PC-3 (cell line): ENCODE data around the gene LEF1. TPM values are rescaled to one million over a fixed set of nuclear protein-coding genes. Genes with fewer than 3 reads are reported as not detected.

Experiments used
- ATAC-seq: fragments of 200-7000 bp; cut with Tn5 transposase; 2 replicates; pipeline ENCODE4 v1.9.1; 2020; ENCODE audit warnings: mild to moderate bottlenecking, moderate library complexity
- BruUV-seq: library from RNA; stranded (reverse); fragments of 400-500 nt; replicated peaks from 2 replicates; lab custom pipeline; 2021; lab: Mats Ljungman, UMichigan
- CTCF ChIA-PET: fragments of 300-600 bp; sonication (Branson Sonifier 250); formaldehyde crosslinking; loops from one replicate; lab custom pipeline; 2022; ENCODE audit warnings: antibody characterized with exemption; lab: Charles Lee
- POLR2A ChIA-PET: fragments of 300-600 bp; sonication (Branson Sonifier 250); formaldehyde crosslinking; loops from one replicate; lab custom pipeline; 2022; ENCODE audit warnings: antibody characterized with exemption; ENCODE audit not compliant: unreplicated experiment; lab: Charles Lee
- DNase-seq: peaks from one replicate; pipeline ENCODE4 v3.0.0-alpha.2; 2015
- H2AFZ ChIP-seq: fragments of 300-600 bp; sonication (generic); 2 replicates; pipeline ENCODE4 v1.6.0; 2016; ENCODE audit warnings: antibody characterized with exemption, low read length
- H3F3A ChIP-seq: fragments of 300-600 bp; sonication (generic); one replicate; pipeline ENCODE4 v1.6.0; 2017; ENCODE audit warnings: antibody characterized with exemption, low read length, control low read depth, mild to moderate bottlenecking; ENCODE audit not compliant: unreplicated experiment
- H3K27ac ChIP-seq: fragments of 300-600 bp; sonication (generic); 2 replicates; pipeline ENCODE4 v1.5.1; 2016; ENCODE audit warnings: mild to moderate bottlenecking, low read length
- H3K27me3 ChIP-seq: fragments of 300-600 bp; sonication (generic); 2 replicates; pipeline ENCODE4 v1.6.1; 2016; ENCODE audit warnings: low read length, mixed read lengths
- H3K36me3 ChIP-seq: fragments of 300-600 bp; sonication (generic); 2 replicates; pipeline ENCODE4 v1.6.1; 2016; ENCODE audit warnings: low read depth, mixed run types, low read length, mixed read lengths
- H3K4me1 ChIP-seq: fragments of 300-600 bp; sonication (generic); 2 replicates; pipeline ENCODE4 v1.5.1; 2016; ENCODE audit warnings: low read length; ENCODE audit not compliant: insufficient read depth
- H3K4me2 ChIP-seq: fragments of 300-600 bp; sonication (generic); 2 replicates; pipeline ENCODE4 v1.6.0; 2016; ENCODE audit warnings: low read length
- H3K4me3 ChIP-seq: fragments of 300-600 bp; sonication (generic); 2 replicates; pipeline ENCODE4 v1.5.1; 2016; ENCODE audit warnings: mild to moderate bottlenecking, low read length, mixed read lengths
- H3K79me2 ChIP-seq: fragments of 300-600 bp; sonication (generic); 2 replicates; pipeline ENCODE4 v1.6.1; 2017; ENCODE audit warnings: low read length, mixed read lengths
- H3K9ac ChIP-seq: fragments of 300-600 bp; sonication (generic); 2 replicates; pipeline ENCODE4 v1.6.0; 2016; ENCODE audit warnings: mild to moderate bottlenecking, low read length
- H3K9me2 ChIP-seq: fragments of 300-600 bp; sonication (generic); replicated peaks from 2 replicates; pipeline ENCODE4 v1.6.1; 2016; ENCODE audit warnings: mixed run types, low read length, mixed read lengths
- H3K9me3 ChIP-seq: fragments of 300-600 bp; sonication (generic); 2 replicates; pipeline ENCODE4 v1.6.1; 2016; ENCODE audit warnings: low read length, mixed read lengths
- H4K20me1 ChIP-seq: fragments of 300-600 bp; sonication (generic); 2 replicates; pipeline ENCODE4 v1.6.1; 2016; ENCODE audit warnings: low read length, mixed read lengths
- EZH2 ChIP-seq: fragments of 300-600 bp; sonication (generic); IDR thresholded peaks from one replicate; pipeline ENCODE4 v1.6.1; 2017; ENCODE audit warnings: antibody characterized with exemption, mild to moderate bottlenecking, low read length; ENCODE audit not compliant: unreplicated experiment
- EZH2phosphoT487 ChIP-seq: fragments of 300-600 bp; sonication (generic); IDR thresholded peaks from 2 replicates; pipeline ENCODE4 v1.6.1; 2018; ENCODE audit warnings: mild to moderate bottlenecking, antibody characterized with exemption, low read length, borderline replicate concordance
- intact Hi-C: fragments of 100-400 bp; cut with micrococcal nuclease; formaldehyde crosslinking; loops from 2 replicates; pipeline ENCODE4 v1.9.0; 2023
- total RNA-seq: library from RNA; depleted of rRNA; stranded (reverse); fragments of >200 nt; gene quantifications from 2 replicates; pipeline ENCODE4 v1.2.3, GENCODE V29; 2014
- TF ChIP-seq, protein P1 (sequence below): fragments of 300-600 bp; sonication (generic); conservative IDR thresholded peaks from 2 replicates; pipeline ENCODE4 v1.5.1; 2017; ENCODE audit warnings: antibody characterized with exemption, low read depth, mild to moderate bottlenecking, low read length

LEF1 gene
- total RNA-seq, 1 experiment from 2014 or later, result 2.4 TPM

DNA sequence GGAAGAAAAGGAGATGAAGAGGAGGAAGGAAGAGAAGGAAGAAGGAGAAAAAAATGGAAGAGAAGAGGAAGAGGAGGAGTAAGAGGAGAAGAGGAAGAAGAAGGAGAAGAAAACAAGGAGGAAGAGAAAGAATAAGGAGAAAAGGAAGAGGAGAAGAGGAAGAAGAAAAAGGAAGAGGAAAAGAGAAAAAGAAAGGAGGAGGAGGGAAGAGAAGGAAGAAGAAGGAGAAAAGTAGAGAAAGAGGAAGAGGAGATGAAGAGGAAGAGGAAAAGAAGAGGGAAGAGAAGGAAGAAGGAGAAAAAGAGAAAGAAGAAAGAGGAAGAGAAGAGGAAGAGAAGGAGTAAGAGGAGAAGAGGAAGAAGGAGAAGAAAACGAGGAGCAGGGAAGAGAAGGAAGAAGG lies 11.8 kb upstream of the LEF1 start:
- Histone ChIP-seq H3F3A (no peaks in the 10 kb centered on the region), H3K9ac (no peak overlapping the region), H4K20me1 (no peaks in the 10 kb centered on the region), H3K4me3 (no peak overlapping the region), H3K79me2 (no peaks in the 10 kb centered on the region), H3K27ac (no peak overlapping the region), H3K4me1 (no peaks in the 10 kb centered on the region), H3K27me3 (no peaks in the 10 kb centered on the region), H3K9me3 (no peaks in the 10 kb centered on the region), H3K9me2 (no peaks in the 10 kb centered on the region), H3K36me3 (no peaks in the 10 kb centered on the region), H3K4me2 (no peak overlapping the region), H2AFZ (no peak overlapping the region)
- CTCF ChIA-PET, result no interaction called here
- intact Hi-C loops, result loop anchor here (5.0 kb wide), 1 partner anchor 148 kb away; no protein-coding TSS in a partner anchor
- POLR2A ChIA-PET, result no interaction called here
- no TSS peak for BruUV-seq
- TF ChIP-seq, protein P1, sequence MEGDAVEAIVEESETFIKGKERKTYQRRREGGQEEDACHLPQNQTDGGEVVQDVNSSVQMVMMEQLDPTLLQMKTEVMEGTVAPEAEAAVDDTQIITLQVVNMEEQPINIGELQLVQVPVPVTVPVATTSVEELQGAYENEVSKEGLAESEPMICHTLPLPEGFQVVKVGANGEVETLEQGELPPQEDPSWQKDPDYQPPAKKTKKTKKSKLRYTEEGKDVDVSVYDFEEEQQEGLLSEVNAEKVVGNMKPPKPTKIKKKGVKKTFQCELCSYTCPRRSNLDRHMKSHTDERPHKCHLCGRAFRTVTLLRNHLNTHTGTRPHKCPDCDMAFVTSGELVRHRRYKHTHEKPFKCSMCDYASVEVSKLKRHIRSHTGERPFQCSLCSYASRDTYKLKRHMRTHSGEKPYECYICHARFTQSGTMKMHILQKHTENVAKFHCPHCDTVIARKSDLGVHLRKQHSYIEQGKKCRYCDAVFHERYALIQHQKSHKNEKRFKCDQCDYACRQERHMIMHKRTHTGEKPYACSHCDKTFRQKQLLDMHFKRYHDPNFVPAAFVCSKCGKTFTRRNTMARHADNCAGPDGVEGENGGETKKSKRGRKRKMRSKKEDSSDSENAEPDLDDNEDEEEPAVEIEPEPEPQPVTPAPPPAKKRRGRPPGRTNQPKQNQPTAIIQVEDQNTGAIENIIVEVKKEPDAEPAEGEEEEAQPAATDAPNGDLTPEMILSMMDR, result no peak
- TF ChIP-seq EZH2phosphoT487, result no peak
- no peak for TF ChIP-seq EZH2
- no peak for DNase-seq
- no peak for ATAC-seq

DNA sequence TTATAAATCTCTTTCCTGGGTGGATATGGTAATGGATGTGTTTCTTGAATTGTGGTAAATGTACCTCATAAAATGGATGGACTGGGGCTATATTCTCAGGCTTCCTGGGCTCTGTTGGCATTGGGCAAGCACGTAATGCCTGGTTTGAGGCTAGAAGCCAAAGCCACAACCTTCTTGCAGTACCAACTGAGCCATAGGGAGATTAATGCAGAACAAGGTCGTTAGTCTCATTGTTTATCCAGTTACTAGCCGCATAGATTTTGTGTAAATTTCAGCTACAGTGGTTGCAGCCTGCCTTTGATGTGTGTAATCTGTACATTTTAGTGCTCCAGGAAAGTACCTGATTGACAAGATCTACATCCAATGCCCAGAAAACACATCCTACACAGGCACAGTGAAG lies 7.2 kb upstream of the LEF1 start:
- Histone ChIP-seq H3K27ac (no peak overlapping the region), H3K9me2 (no peaks in the 10 kb centered on the region), H3K4me2 (no peak overlapping the region), H2AFZ (no peak overlapping the region), H3K79me2 (no peaks in the 10 kb centered on the region), H3K9ac (no peak overlapping the region), H3K4me1 (no peaks in the 10 kb centered on the region), H3K27me3 (peaks cover 14% of the 10 kb centered on the region), H3K9me3 (no peaks in the 10 kb centered on the region), H3K4me3 (no peak overlapping the region), H3F3A (no peaks in the 10 kb centered on the region), H4K20me1 (no peaks in the 10 kb centered on the region), H3K36me3 (no peaks in the 10 kb centered on the region)
- no peak for TF ChIP-seq EZH2phosphoT487
- TF ChIP-seq, protein P1, result no peak
- TF ChIP-seq EZH2, result no peak
- BruUV-seq, result no TSS peak
- intact Hi-C loops, result no loop called here
- ATAC-seq (no peak), DNase-seq (no peak)
- ChIA-PET POLR2A (no interaction called here), CTCF (no interaction called here)

DNA sequence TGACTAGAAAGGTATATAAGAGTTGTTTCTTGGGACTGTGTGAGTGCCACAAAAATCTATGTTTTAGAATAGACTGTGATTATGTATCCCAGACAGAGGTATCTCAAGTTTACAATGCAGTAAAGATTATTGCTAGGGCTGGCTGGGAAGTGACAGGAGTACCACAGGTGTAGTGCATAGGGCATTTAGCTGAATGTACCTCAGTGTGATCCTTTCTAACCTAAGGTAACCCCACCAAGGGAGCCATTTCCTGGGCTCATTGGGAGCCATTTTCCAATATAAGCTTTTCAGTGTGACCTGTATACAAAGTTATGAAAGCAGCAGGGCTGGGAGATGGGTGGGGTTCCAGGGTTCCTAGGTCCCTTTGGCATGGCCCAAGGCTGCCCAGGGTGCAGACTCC lies 6.1 kb upstream of the LEF1 start:
- Histone ChIP-seq H3K4me2 (no peak overlapping the region), H2AFZ (no peak overlapping the region), H3K9ac (no peak overlapping the region), H3K9me3 (no peaks in the 10 kb centered on the region), H3K27ac (no peak overlapping the region), H3K4me3 (no peak overlapping the region), H3K27me3 (peaks cover 25% of the 10 kb centered on the region), H3F3A (no peaks in the 10 kb centered on the region), H3K36me3 (no peaks in the 10 kb centered on the region), H3K79me2 (no peaks in the 10 kb centered on the region), H3K9me2 (no peaks in the 10 kb centered on the region), H4K20me1 (no peaks in the 10 kb centered on the region), H3K4me1 (no peaks in the 10 kb centered on the region)
- no peak for TF ChIP-seq EZH2phosphoT487
- TF ChIP-seq, protein P1, result no peak
- no peak for TF ChIP-seq EZH2
- DNase-seq (no peak), ATAC-seq (no peak)
- ChIA-PET POLR2A (no interaction called here), CTCF (no interaction called here)
- BruUV-seq, result no TSS peak
- intact Hi-C loops, result no loop called here
